GM19397 (cell line): Measurements from ENCODE around the gene CCDC50.
A peak's percentile ranks its signal among the peaks of the same experiment; 100 is the strongest.

ENCODE experiments used
- ATAC-seq: cut with Tn5 transposase; IDR thresholded peaks from one replicate; pipeline ENCODE4 v1.9.1; 2021; ENCODE audit warnings: mild to moderate bottlenecking, moderate library complexity; ENCODE audit not compliant: unreplicated experiment

CCDC50 gene

GRCh38 chr3:191345334-191345733 is 16.1 kb downstream of the CCDC50 start:
- ATAC-seq: no peak

- ATAC-seq: no peak
Observed at GRCh38 chr3:191347228-191347627, 18.0 kb downstream of the CCDC50 start.

GRCh38 chr3:191348098-191348497 is 18.9 kb downstream of the CCDC50 start:
- no peak for ATAC-seq

DNA sequence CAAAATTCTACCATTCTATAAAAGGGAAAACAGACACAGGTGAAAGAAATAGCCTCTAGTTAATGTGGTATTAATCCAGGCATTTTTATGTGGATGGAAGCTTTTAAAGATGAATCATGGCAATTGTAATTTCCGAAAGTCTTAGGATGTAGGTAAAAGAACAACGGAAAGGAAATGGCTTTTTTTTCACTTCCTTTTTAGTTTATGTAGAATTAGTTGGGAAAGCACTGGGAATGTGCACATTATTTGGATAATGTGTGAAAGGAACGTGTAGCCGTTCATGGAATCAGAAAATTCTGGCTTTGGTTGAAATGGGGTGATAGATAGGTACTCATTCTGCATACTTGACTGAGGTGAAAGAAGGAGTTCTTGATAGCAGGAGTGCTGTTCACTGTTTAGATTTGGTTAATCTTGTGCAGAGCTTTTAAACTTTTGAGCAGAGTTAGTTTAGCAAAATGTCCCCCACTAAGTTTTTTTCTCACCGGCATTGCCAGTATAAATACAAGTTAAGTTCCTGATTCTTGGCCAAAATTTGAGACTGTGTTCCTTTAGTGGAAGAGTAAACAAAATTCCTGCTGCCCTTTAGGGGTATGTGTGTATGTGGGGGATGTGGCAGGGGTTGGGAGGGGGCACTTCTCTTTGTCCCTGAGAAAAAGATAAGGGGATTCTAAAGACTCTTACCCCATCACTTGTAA is 21.3 kb downstream of the CCDC50 start:
- no peak for ATAC-seq

DNA sequence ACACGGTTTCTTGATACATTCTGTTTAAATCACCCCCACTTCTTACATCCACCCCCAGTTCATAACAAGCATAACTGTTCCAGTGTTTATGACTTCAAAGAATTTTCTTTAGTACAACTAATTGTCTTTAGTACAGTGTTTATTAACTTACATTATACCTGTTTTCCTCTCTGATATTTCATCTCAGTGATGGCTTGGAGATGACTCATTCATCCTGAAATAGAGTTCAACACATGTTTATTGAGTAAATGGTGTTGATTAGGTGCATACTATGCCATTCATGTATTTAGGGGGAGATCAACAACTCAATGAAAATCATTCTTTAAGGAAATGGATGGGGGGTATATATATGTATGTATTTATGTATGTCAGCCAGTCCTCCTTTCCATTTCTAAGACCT is 22.8 kb downstream of the CCDC50 start:
- no peak for ATAC-seq

- ATAC-seq: peak; percentile 39
Observed at GRCh38 chr3:191353022-191353777, 24.0 kb downstream of the CCDC50 start.

DNA sequence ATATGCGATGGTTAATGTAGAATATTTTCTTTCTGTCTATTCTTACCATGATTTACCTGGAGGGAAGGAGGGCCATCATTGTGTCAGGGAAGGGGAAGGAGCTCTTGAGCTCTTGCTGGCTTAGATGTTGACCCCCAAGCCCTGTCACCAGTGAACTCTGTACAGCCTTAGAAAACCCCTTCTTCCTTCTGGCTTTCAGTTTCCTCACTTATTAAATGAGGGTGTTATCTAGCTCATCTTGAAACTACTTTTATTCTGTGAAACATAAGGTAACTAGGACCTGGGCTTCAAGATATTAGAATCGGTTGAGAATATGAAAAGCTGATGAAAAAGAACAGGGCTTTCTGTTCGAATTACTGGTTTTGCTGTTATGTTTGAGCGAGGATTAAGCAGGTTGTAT is 26.2 kb downstream of the CCDC50 start:
- ATAC-seq: peak; percentile 74

DNA sequence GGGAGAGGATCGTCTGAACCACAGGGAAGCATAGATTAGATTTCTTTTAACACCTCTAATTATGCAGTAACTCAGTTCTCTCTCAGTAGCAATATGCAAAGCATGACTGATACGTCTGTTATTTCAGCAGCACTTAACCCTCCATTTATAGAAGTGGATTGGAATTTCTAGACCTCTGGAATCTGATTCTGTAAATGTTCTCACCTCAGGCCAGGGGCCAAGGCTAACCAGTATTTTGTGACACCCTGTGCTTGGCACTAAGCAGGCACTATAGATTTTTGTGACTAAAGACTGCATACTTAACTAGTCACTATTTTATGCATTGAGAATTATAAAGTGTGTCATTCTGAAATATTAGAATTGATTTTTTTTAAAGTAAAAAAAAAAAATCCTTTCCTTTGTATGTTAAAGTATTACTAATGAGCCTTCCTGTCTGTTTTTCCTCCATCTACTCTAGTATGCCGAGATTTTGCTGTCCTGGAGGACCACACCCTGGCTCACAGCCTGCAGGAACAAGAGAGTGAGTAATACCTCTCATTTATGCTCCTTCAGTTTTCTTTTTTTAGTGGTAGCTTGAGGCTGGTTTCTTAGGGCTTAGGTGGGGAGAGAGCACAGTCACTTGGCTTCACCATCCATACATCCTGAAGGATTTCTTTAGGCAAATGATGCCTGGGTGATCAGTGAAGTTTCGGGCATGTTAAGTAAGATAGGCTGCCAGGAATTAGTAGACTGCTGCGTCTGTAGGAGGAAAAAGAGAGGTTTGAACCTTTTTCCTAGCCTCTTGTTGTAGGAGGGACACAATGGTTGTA is 27.6 kb downstream of the CCDC50 start:
- no peak for ATAC-seq

GRCh38 chr3:191357909-191358308 is 28.7 kb downstream of the CCDC50 start:
- no peak for ATAC-seq

- no peak for ATAC-seq
Observed at GRCh38 chr3:191358929-191359328, 29.7 kb downstream of the CCDC50 start.

- no peak for ATAC-seq
Observed at GRCh38 chr3:191360620-191361019, 31.4 kb downstream of the CCDC50 start.

GRCh38 chr3:191361456-191361855 is 32.3 kb downstream of the CCDC50 start:
- ATAC-seq: no peak

- ATAC-seq: no peak
Observed at GRCh38 chr3:191362037-191362436, 32.8 kb downstream of the CCDC50 start.

- ATAC-seq: no peak
Observed at GRCh38 chr3:191362524-191363090, 33.4 kb downstream of the CCDC50 start.

DNA sequence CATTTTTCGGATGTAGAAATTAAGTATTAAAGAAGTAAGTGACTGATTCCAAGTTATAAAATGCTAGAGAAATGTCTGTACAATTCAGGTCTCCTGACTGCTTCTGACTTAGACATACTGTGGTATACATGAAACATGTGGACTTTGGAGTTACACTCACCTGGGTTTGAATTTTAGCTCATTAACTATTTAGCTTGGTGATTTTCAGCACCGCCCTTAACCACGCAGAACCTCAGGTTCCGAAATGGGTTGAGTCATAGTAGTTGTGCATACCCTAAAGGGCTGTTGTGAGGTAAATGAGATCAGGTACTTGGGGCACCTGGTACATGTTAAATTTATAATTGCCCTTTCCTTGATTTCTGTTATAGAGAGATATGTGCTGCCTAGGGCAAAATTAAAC is 34.0 kb downstream of the CCDC50 start:
- no peak for ATAC-seq

GRCh38 chr3:191366675-191367074 is 37.5 kb downstream of the CCDC50 start:
- no peak for ATAC-seq

GRCh38 chr3:191368755-191369615 is 39.8 kb downstream of the CCDC50 start:
- ATAC-seq: no peak

DNA sequence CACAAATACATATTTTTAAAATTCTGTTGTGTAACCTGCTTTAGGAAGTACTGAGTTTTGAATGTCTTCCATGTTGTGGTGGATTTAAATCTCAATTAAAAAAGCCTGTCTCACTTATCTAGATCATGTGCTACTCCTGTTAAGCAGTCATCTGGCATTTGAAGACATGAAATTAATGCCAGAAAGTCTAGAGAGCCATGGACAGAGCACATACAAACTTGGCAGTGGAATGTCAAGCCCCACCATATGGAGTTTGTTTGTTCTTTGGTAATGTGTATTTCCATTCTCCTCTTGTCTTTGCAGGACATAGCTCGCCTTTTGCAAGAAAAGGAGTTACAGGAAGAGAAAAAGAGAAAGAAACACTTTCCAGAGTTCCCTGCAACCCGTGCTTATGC is 40.4 kb downstream of the CCDC50 start:
- ATAC-seq: no peak

GRCh38 chr3:191372122-191372521 is 42.9 kb downstream of the CCDC50 start:
- ATAC-seq: no peak

DNA sequence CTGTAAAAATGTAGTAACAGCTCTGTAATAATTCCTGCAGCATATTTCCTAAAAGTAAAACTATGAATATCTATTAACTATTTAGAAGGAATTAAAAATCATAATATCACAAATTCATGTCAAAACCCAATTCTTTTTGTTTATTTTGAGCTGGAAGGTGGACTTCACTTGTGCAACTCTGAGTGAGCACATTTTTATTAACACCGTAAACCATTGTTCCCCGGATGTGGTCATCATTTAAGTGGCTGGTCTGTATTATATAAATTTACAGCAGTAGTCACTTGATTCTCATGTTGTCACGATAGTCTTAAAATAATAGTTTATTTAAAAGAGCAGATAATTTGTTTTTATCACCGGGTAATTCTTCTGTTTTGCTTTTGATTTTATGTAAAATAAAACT is 44.1 kb downstream of the CCDC50 start:
- no peak for ATAC-seq
